Measurements from ENCODE around the gene NPHS1.

The NPHS1 gene

GRCh38 chr19:35869327-35870123 is 17.2 kb upstream of the NPHS1 start:
- DNase-seq = peak; percentile 62
- Mint-ChIP-seq H3K36me3 (peaks cover 4 to 7% of the 10 kb centered on the region in 2 donors), H3K4me1 (peaks cover 12 to 17% of the 10 kb centered on the region in 2 donors), H3K27ac (no peak overlapping the region), H3K27me3 (peaks cover 82 to 86% of the 10 kb centered on the region in 2 donors), H3K9me3 (peaks cover 0 to 6% of the 10 kb centered on the region in 2 donors), H3K4me3 (peak overlapping the region; percentile 76 to 77)
- ATAC-seq (replicated peaks) = peak; percentile 86 to 87

DNA sequence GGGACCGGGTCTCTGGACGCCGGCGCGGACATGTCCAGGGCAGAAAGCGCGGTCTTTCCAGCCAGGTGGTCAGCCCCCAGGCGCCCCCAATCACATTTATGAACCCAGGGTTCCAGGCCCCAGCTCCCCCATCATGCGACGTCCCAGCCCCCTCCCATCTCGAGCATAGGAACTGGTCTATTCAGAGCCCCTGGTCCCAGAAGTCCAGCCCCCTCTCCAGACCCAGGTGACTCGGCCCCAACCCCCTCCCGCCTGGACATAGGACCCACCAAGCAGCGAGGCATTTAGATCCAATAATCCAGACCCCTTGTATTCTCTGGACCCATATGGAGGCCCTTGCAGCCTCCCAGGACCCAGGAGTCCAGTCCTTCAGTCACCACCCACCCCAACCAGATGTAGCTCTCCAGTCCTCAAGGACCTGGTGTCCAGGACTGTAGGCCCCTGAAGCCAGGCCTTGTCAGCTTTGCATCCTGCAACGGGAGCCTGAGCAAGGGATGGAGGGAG is 16.6 kb upstream of the NPHS1 start:
- peak overlapping the region; percentile 47 to 72 for H3K4me3 Mint-ChIP-seq
- H3K9me3 Mint-ChIP-seq = peaks cover 0 to 6% of the 10 kb centered on the region in 2 donors
- H3K4me1 Mint-ChIP-seq = peaks cover 12 to 17% of the 10 kb centered on the region in 2 donors
- H3K27me3 Mint-ChIP-seq = peaks cover 81 to 86% of the 10 kb centered on the region in 2 donors
- no peak for ATAC-seq (replicated peaks)
- peaks cover 4 to 7% of the 10 kb centered on the region in 2 donors for H3K36me3 Mint-ChIP-seq
- H3K27ac Mint-ChIP-seq = peak overlapping the region; percentile 22
- no peak for DNase-seq

GRCh38 chr19:35868172-35868822 is 16.0 kb upstream of the NPHS1 start, which contains the start of gene APLP1:
TSS of gene APLP1 (plus strand) at chr19:35868574. CDS start at chr19:35868637, 63 bp downstream.
- Mint-ChIP-seq H3K27ac (peak within 1 kb of the TSS; percentile 22), H3K36me3 (peaks cover 4 to 7% of the 10 kb centered on the region in 2 donors), H3K27me3 (peaks cover 77 to 83% of the 10 kb centered on the region in 2 donors), H3K4me3 (peak within 1 kb of the TSS; percentile 47 to 72), H3K9me3 (peaks cover 0 to 6% of the 10 kb centered on the region in 2 donors), H3K4me1 (peaks cover 12 to 17% of the 10 kb centered on the region in 2 donors)
- DNase-seq (no peak), ATAC-seq (replicated peaks) (peak; percentile 70)

DNA sequence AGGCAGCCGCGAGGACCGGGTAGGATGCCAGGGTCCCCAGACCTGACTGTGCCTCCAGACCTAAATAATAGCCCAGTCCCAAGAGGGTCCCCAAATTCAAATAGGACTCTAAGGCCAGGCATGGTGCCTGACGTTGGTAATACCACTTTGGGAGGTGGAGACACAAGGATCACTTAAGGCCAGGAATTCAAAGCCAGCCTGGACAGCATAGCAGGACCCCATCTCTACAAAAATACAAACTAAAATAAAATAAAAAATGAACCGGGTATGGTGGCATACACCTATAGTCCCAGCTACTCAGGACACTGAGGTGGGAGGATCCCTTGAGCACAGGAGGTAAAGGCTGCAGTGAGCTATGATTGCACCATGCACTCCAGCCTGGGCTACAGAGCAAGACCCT is 10.7 kb upstream of the NPHS1 start:
- no peak overlapping the region for H3K4me3 Mint-ChIP-seq
- ATAC-seq (replicated peaks) (no peak), DNase-seq (no peak)
- H3K9me3 Mint-ChIP-seq = no peaks in the 10 kb centered on the region
- H3K27ac Mint-ChIP-seq = no peak overlapping the region
- peaks cover 79 to 87% of the 10 kb centered on the region in 2 donors for H3K27me3 Mint-ChIP-seq
- peaks cover 0 to 3% of the 10 kb centered on the region in 2 donors for H3K36me3 Mint-ChIP-seq
- H3K4me1 Mint-ChIP-seq = peaks cover 12 to 16% of the 10 kb centered on the region in 2 donors

DNA sequence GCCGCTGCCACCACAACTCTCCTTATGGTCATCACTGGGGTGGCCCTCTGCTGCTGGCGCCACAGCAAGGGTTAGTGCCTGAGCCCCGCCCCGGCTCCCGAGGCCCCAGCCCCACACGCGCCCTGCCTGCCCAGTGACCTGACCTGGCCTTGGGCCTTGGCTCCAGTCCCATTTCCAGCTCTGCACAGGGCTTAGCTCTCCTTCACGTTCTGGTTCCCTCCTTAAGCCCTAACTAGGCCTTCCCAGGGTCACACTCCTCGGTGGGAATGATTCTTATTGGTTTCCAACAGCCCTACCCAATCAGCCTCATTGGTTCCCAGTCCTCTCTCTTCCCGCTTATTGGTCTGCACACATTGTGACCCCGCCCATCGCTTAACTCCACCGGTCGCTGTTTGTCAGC is 10.2 kb upstream of the NPHS1 start:
- Mint-ChIP-seq H3K9me3 (no peaks in the 10 kb centered on the region), H3K4me1 (peaks cover 12 to 16% of the 10 kb centered on the region in 2 donors), H3K27me3 (peaks cover 79 to 87% of the 10 kb centered on the region in 2 donors), H3K27ac (no peak overlapping the region), H3K4me3 (no peak overlapping the region), H3K36me3 (peaks cover 0 to 3% of the 10 kb centered on the region in 2 donors)
- DNase-seq (no peak), ATAC-seq (replicated peaks) (no peak)

DNA sequence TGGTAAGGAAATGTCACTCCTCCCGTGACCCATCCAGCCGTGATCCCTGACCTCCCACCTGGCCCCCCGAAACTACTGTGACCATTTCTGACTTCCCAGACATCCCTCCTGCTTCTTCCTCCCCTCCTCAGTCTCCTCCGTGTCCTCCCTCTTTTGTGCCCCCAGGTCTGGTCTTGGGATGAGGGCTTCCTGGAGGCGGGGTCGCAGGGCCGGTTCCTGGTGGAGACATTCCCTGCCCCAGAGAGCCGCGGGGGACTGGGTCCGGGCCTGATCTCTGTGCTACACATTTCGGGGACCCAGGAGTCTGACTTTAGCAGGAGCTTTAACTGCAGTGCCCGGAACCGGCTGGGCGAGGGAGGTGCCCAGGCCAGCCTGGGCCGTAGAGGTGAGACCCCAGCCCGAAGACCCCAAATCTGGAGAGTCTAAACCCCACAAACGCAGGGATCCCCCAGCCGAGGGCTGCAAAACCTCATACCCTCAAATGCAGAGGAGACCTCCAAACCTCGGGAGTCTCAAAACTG is 9.4 kb upstream of the NPHS1 start:
- Mint-ChIP-seq H3K4me3 (no peak overlapping the region), H3K27me3 (peaks cover 82 to 90% of the 10 kb centered on the region in 2 donors), H3K27ac (no peak overlapping the region), H3K9me3 (no peaks in the 10 kb centered on the region), H3K4me1 (peaks cover 15 to 22% of the 10 kb centered on the region in 2 donors), H3K36me3 (peaks cover 0 to 3% of the 10 kb centered on the region in 2 donors)
- ATAC-seq (replicated peaks) = no peak
- no peak for DNase-seq

- DNase-seq (no peak), ATAC-seq (replicated peaks) (peak; percentile 24 to 26)
- Mint-ChIP-seq H3K27me3 (peaks cover 76 to 85% of the 10 kb centered on the region in 2 donors), H3K27ac (no peak overlapping the region), H3K4me3 (peak overlapping the region in 1 of 2 donors; percentile 18), H3K36me3 (peaks cover 0 to 3% of the 10 kb centered on the region in 2 donors), H3K4me1 (peaks cover 15 to 23% of the 10 kb centered on the region in 2 donors), H3K9me3 (no peaks in the 10 kb centered on the region)
Observed at GRCh38 chr19:35860818-35861639, 8.7 kb upstream of the NPHS1 start.

GRCh38 chr19:35860436-35860817 is 8.1 kb upstream of the NPHS1 start:
- Mint-ChIP-seq H3K9me3 (no peaks in the 10 kb centered on the region), H3K4me1 (peaks cover 17 to 23% of the 10 kb centered on the region in 2 donors), H3K27ac (no peak overlapping the region), H3K27me3 (peaks cover 75 to 85% of the 10 kb centered on the region in 2 donors), H3K4me3 (no peak overlapping the region), H3K36me3 (peaks cover 0 to 3% of the 10 kb centered on the region in 2 donors)
- no peak for ATAC-seq (replicated peaks)
- DNase-seq = no peak

- H3K9me3 Mint-ChIP-seq = no peaks in the 10 kb centered on the region
- H3K27ac Mint-ChIP-seq = no peak overlapping the region
- H3K4me1 Mint-ChIP-seq = peaks cover 17 to 23% of the 10 kb centered on the region in 2 donors
- H3K4me3 Mint-ChIP-seq = no peak overlapping the region
- ATAC-seq (replicated peaks) (no peak), DNase-seq (no peak)
- peaks cover 76 to 85% of the 10 kb centered on the region in 2 donors for H3K27me3 Mint-ChIP-seq
- peaks cover 0 to 3% of the 10 kb centered on the region in 2 donors for H3K36me3 Mint-ChIP-seq
Observed at GRCh38 chr19:35859414-35859813, 7.1 kb upstream of the NPHS1 start.

- no peaks in the 10 kb centered on the region for H3K9me3 Mint-ChIP-seq
- peaks cover 17 to 23% of the 10 kb centered on the region in 2 donors for H3K4me1 Mint-ChIP-seq
- peaks cover 0 to 3% of the 10 kb centered on the region in 2 donors for H3K36me3 Mint-ChIP-seq
- peaks cover 75 to 85% of the 10 kb centered on the region in 2 donors for H3K27me3 Mint-ChIP-seq
- no peak for DNase-seq
- ATAC-seq (replicated peaks) = no peak
- H3K4me3 Mint-ChIP-seq = no peak overlapping the region
- H3K27ac Mint-ChIP-seq = no peak overlapping the region
Observed at GRCh38 chr19:35858311-35858710, 6.0 kb upstream of the NPHS1 start.

DNA sequence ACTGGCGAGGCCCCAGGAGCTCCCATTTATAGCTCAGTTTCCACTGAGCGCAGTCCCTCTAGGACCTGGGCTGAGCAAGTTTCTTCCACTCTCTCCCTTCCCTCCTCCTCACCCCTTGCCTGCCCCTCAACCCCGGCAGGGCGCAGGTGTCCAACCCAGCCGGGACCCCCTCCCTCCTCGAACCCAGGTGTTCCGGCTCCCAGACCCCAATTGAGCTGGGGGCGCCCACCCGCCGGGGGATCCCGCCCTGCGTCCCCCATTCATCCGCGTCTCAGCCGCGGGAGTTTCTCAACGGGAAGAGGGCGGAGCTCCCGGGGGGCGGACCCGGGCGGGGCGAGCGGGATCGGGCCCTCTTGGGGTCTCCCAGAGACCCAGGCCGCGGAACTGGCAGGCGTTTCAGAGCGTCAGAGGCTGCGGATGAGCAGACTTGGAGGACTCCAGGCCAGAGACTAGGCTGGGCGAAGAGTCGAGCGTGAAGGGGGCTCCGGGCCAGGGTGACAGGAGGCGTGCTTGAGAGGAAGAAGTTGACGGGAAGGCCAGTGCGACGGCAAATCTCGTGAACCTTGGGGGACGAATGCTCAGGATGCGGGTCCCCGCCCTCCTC is 4.3 kb upstream of the NPHS1 start, which contains the start of gene KIRREL2:
KIRREL2 (plus strand) TSS at position 366 of the 604 bp plus-strand sequence; CDS start at position 575, 209 bp downstream.
- no peak within 1 kb of the TSS for H3K27ac Mint-ChIP-seq

DNA sequence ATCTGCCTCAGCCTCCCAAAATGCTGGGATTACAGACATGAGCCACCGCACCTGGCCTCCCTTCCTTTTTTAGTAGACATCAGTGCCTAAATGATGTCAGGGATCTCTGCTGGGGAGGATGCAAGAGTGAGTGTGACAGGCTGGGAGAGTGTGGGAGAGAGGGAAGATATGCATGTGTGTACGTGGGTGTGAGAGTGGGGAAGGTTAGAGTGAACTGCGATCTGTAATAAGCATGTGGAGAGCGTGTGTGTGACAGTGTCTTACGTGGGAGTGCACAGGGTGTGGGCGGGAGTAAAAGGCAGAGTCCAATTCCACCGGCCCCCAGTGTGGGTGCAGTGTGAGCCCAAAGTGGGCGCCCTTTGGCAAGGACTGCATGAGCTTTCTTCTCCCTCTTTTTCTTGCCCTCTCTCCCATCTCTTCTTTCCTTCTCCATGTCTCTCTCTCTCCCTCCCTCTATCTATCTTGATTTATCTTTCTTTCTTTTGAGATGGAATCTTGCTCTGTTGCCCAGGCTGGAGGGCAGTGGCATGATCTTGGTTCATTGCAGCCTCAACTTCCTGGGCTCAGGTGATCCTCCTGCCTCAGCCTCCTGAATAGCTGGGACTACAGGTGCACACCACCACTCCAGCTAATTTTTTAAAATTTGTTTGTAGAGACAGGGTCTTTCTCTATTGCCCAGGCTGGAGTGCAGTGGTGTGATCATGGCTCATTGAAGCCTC is 893 bp upstream of the NPHS1 start:
- no peaks in the 10 kb centered on the region for H3K9me3 Mint-ChIP-seq
- peaks cover 10 to 14% of the 10 kb centered on the region in 2 donors for H3K4me1 Mint-ChIP-seq
- H3K27me3 Mint-ChIP-seq = peaks cover 73 to 79% of the 10 kb centered on the region in 2 donors
- ATAC-seq (replicated peaks) (no peak), DNase-seq (no peak)
- H3K4me3 Mint-ChIP-seq = no peak overlapping the region
- H3K27ac Mint-ChIP-seq = no peak overlapping the region
- no peaks in the 10 kb centered on the region for H3K36me3 Mint-ChIP-seq

More for the DNA sequence above, 4.3 kb upstream of the NPHS1 start, which contains the start of gene KIRREL2:
- peaks cover 0 to 3% of the 10 kb centered on the region in 2 donors for H3K36me3 Mint-ChIP-seq
- DNase-seq (no peak), ATAC-seq (replicated peaks) (peak; percentile 43 to 64)
- H3K4me3 Mint-ChIP-seq = peak within 1 kb of the TSS; percentile 69 to 74
- H3K27me3 Mint-ChIP-seq = peaks cover 81 to 89% of the 10 kb centered on the region in 2 donors
- no peaks in the 10 kb centered on the region for H3K9me3 Mint-ChIP-seq
- H3K4me1 Mint-ChIP-seq = peaks cover 19 to 22% of the 10 kb centered on the region in 2 donors

Measured in stimulated activated naive B cell treated with anti-CD40 and anti-IgM and Interleukin-4, amounts not matched to agents 10 μg/mL and 1 μg/mL and 100 μg/mL, for 72 hours (primary cell).